ENCODE results near the gene SPATA16.

SPATA16 gene

GRCh38 chr3:173004681-173005080 is 136.4 kb downstream of the SPATA16 start:
- TF ChIP-seq ZNF274 (IDR thresholded peaks at IDR 0.05; ENCODE audit: low read depth, low read length) = no peak
- H3K4me3 ChIP-seq (ENCODE audit: low read length) = no peak overlapping the region

- H3K4me3 ChIP-seq (ENCODE audit: low read length) = no peak overlapping the region
- TF ChIP-seq ZNF274 (IDR thresholded peaks at IDR 0.05; ENCODE audit: low read depth, low read length) = no peak
Observed at GRCh38 chr3:173003956-173004355, 137.1 kb downstream of the SPATA16 start.

GRCh38 chr3:173003471-173003870 is 137.6 kb downstream of the SPATA16 start:
- no peak for TF ChIP-seq ZNF274 (IDR thresholded peaks at IDR 0.05; ENCODE audit: low read depth, low read length)
- no peak overlapping the region for H3K4me3 ChIP-seq (ENCODE audit: low read length)

- H3K4me3 ChIP-seq (ENCODE audit: low read length) = no peak overlapping the region
- TF ChIP-seq ZNF274 (IDR thresholded peaks at IDR 0.05; ENCODE audit: low read depth, low read length) = no peak
Observed at GRCh38 chr3:173001622-173002021, 139.4 kb downstream of the SPATA16 start.

- TF ChIP-seq ZNF274 (IDR thresholded peaks at IDR 0.05; ENCODE audit: low read depth, low read length) = no peak
- no peak overlapping the region for H3K4me3 ChIP-seq (ENCODE audit: low read length)
Observed at GRCh38 chr3:173000553-173000952, 140.5 kb downstream of the SPATA16 start.

GRCh38 chr3:172993412-172993811 is 147.6 kb downstream of the SPATA16 start:
- H3K4me3 ChIP-seq (ENCODE audit: low read length) = no peak overlapping the region
- TF ChIP-seq ZNF274 (IDR thresholded peaks at IDR 0.05; ENCODE audit: low read depth, low read length) = no peak

- no peak for TF ChIP-seq ZNF274 (IDR thresholded peaks at IDR 0.05; ENCODE audit: low read depth, low read length)
Observed at GRCh38 chr3:172991424-172991996, 149.5 kb downstream of the SPATA16 start.

GRCh38 chr3:172989373-172989772 is 151.7 kb downstream of the SPATA16 start:
- H3K4me3 ChIP-seq (ENCODE audit: low read length) = no peak overlapping the region
- no peak for TF ChIP-seq ZNF274 (IDR thresholded peaks at IDR 0.05; ENCODE audit: low read depth, low read length)

More at GRCh38 chr3:172991424-172991996, 149.5 kb downstream of the SPATA16 start:
- no peak overlapping the region for H3K4me3 ChIP-seq (ENCODE audit: low read length)

GRCh38 chr3:172987273-172987672 is 153.8 kb downstream of the SPATA16 start:
- no peak for TF ChIP-seq ZNF274 (IDR thresholded peaks at IDR 0.05; ENCODE audit: low read depth, low read length)

GRCh38 chr3:172984914-172985313 is 156.1 kb downstream of the SPATA16 start:
- no peak overlapping the region for H3K4me3 ChIP-seq (ENCODE audit: low read length)
- TF ChIP-seq ZNF274 (IDR thresholded peaks at IDR 0.05; ENCODE audit: low read depth, low read length) = no peak

More at GRCh38 chr3:172987273-172987672, 153.8 kb downstream of the SPATA16 start:
- no peak overlapping the region for H3K4me3 ChIP-seq (ENCODE audit: low read length)

GRCh38 chr3:172982736-172983364 is 158.2 kb downstream of the SPATA16 start:
- no peak for TF ChIP-seq ZNF274 (IDR thresholded peaks at IDR 0.05; ENCODE audit: low read depth, low read length)
- H3K4me3 ChIP-seq (ENCODE audit: low read length) = no peak overlapping the region

- no peak overlapping the region for H3K4me3 ChIP-seq (ENCODE audit: low read length)
- TF ChIP-seq ZNF274 (IDR thresholded peaks at IDR 0.05; ENCODE audit: low read depth, low read length) = no peak
Observed at GRCh38 chr3:172981407-172981983, 159.5 kb downstream of the SPATA16 start.

GRCh38 chr3:172980849-172981248 is 160.2 kb downstream of the SPATA16 start:
- no peak for TF ChIP-seq ZNF274 (IDR thresholded peaks at IDR 0.05; ENCODE audit: low read depth, low read length)
- H3K4me3 ChIP-seq (ENCODE audit: low read length) = no peak overlapping the region

- H3K4me3 ChIP-seq (ENCODE audit: low read length) = no peak overlapping the region
- TF ChIP-seq ZNF274 (IDR thresholded peaks at IDR 0.05; ENCODE audit: low read depth, low read length) = no peak
Observed at GRCh38 chr3:172977696-172978095, 163.3 kb downstream of the SPATA16 start.

GRCh38 chr3:172974969-172975368 is 166.1 kb downstream of the SPATA16 start:
- TF ChIP-seq ZNF274 (IDR thresholded peaks at IDR 0.05; ENCODE audit: low read depth, low read length) = no peak
- no peak overlapping the region for H3K4me3 ChIP-seq (ENCODE audit: low read length)

All from GM08714 (cell line).